HepG2 (cell line): ENCODE data around the gene OMD. TPM values are rescaled to one million over a fixed set of nuclear protein-coding genes. Genes with fewer than 3 reads are reported as not detected.

Source experiments
- ATAC-seq: fragments of 200-7000 bp; cut with Tn5 transposase; 3 replicates; pipeline ENCODE4 v1.9.1; 2020; ENCODE audit warnings: mild to moderate bottlenecking, moderate library complexity
- BruUV-seq: library from RNA; stranded (reverse); fragments of 400-500 nt; replicated peaks from 2 replicates; lab custom pipeline; 2021; lab: Mats Ljungman, UMichigan
- CTCF ChIA-PET: fragments of 300-600 bp; formaldehyde crosslinking; extraction: SDS; loops from one replicate; lab custom pipeline; 2021; ENCODE audit warnings: low total read pairs, inconsistent platforms, low intra/inter-chr PET ratio; lab: Yijun Ruan, JAX
- POLR2A ChIA-PET: fragments of 350-600 bp; sonication (Branson Sonifier 250); formaldehyde crosslinking; loops from one replicate; lab custom pipeline; 2020; ENCODE audit warnings: antibody characterized with exemption, inconsistent platforms; lab: Yijun Ruan, JAX
- DNase-seq: peaks from one replicate; pipeline ENCODE4 v3.0.0-alpha.2; 2015; ENCODE audit warnings: low spot score
- FAIRE-seq: peaks from 3 replicates; lab custom pipeline; 2011; peaks lifted over from hg19 to GRCh38; lab: Jason Lieb, UNC
- H2AFZ ChIP-seq: one replicate; pipeline ENCODE4 v1.6.1; 2011; ENCODE audit warnings: low read length, inconsistent platforms
- H3K27ac ChIP-seq: fragments of 300-600 bp; 3 replicates; pipeline ENCODE4 v1.8.0; 2011; ENCODE audit warnings: mixed run types, mild to moderate bottlenecking, mixed read lengths, low read length, inconsistent platforms; ENCODE audit not compliant: insufficient read depth; ENCODE audit errors: extremely low read length
- H3K27me3 ChIP-seq, 2 experiments: fragments of 200-600 bp in 1 of 2; 2 replicates in 1 of 2; 3 replicates in 1 of 2; pipeline versions ENCODE4 v1.6.0 to v1.8.0; 2011; ENCODE audit warnings: low read length in 2 of 2, mild to moderate bottlenecking in 2 of 2, moderate library complexity in 2 of 2, inconsistent platforms in 1 of 2; ENCODE audit not compliant: insufficient read depth in 2 of 2, control insufficient read depth in 1 of 2
- H3K36me3 ChIP-seq, 2 experiments: fragments of 200-600 bp in 1 of 2; replicated peaks in 1 of 2; 2 replicates in 1 of 2; 3 replicates in 1 of 2; pipeline versions ENCODE4 v1.5.1 to v1.8.0; 2011; ENCODE audit warnings: low read length in 2 of 2, inconsistent platforms in 1 of 2; ENCODE audit not compliant: insufficient read depth in 2 of 2, control insufficient read depth in 1 of 2
- H3K4me1 ChIP-seq: 2 replicates; pipeline ENCODE4 v1.5.1; 2012; ENCODE audit warnings: low read length, inconsistent platforms; ENCODE audit not compliant: insufficient read depth
- H3K4me2 ChIP-seq: 2 replicates; pipeline ENCODE4 v1.6.0; 2011; ENCODE audit warnings: low read depth, low read length, inconsistent platforms
- H3K4me3 ChIP-seq, 3 experiments: fragments of 200-600 bp in 1 of 3; sonication (generic), shearing (Covaris generic) in 1 of 3; replicated peaks in 1 of 3; 2 replicates each; pipeline ENCODE4 v1.5.1; 2011 to 2016; ENCODE audit warnings: low read length in 3 of 3, inconsistent platforms in 2 of 3, low read depth in 2 of 3, mild to moderate bottlenecking in 2 of 3, control low read depth in 1 of 3, mixed read lengths in 1 of 3; ENCODE audit not compliant: insufficient read depth in 1 of 3
- H3K79me2 ChIP-seq: one replicate; pipeline ENCODE4 v1.6.1; 2011; ENCODE audit warnings: low read length, inconsistent platforms; ENCODE audit not compliant: insufficient read depth
- H3K9ac ChIP-seq: 2 replicates; pipeline ENCODE4 v1.6.0; 2011; ENCODE audit warnings: mild to moderate bottlenecking, low read depth, low read length, inconsistent platforms; ENCODE audit not compliant: insufficient read depth
- H3K9me3 ChIP-seq: 2 replicates; pipeline ENCODE4 v1.5.1; 2012; ENCODE audit warnings: mild to moderate bottlenecking, low read length
- H4K20me1 ChIP-seq: 2 replicates; pipeline ENCODE4 v1.6.0; 2011; ENCODE audit warnings: inconsistent platforms, mild to moderate bottlenecking, low read length, moderate library complexity; ENCODE audit not compliant: insufficient read depth
- CENPT ChIP-seq: sonication (generic); formaldehyde crosslinking; IDR thresholded peaks from 2 replicates; pipeline ENCODE4 v1.8.0; 2022; ENCODE audit warnings: low read depth, mild to moderate bottlenecking, moderate library complexity, missing genetic modification reagents
- DNMT3B ChIP-seq: conservative IDR thresholded peaks from 2 replicates; pipeline ENCODE4 v1.6.1; 2016; ENCODE audit warnings: missing biosample characterization, control low read depth
- EZH2 ChIP-seq: conservative IDR thresholded peaks from 2 replicates; pipeline ENCODE4 v1.6.1; 2012; ENCODE audit warnings: mild to moderate bottlenecking, low read depth, low read length, moderate library complexity
- FOXO1 ChIP-seq: sonication (generic); formaldehyde crosslinking; IDR thresholded peaks from 2 replicates; pipeline ENCODE4 v1.4.0; 2020; ENCODE audit warnings: missing genetic modification reagents
- ISX ChIP-seq: sonication (generic); formaldehyde crosslinking; conservative IDR thresholded peaks from 2 replicates; pipeline ENCODE4 v1.5.0; 2020; ENCODE audit warnings: missing genetic modification reagents
- PHF20 ChIP-seq: sonication (generic); formaldehyde crosslinking; IDR thresholded peaks from 2 replicates; pipeline ENCODE4 v1.5.0; 2020; ENCODE audit warnings: mild to moderate bottlenecking, missing genetic modification reagents
- ZFP36L1 ChIP-seq: sonication (generic); formaldehyde crosslinking; IDR thresholded peaks from 2 replicates; pipeline ENCODE4 v1.8.0; 2022; ENCODE audit warnings: mild to moderate bottlenecking, missing genetic modification reagents, moderate library complexity
- ZFP37 ChIP-seq: sonication (generic); formaldehyde crosslinking; IDR thresholded peaks from 2 replicates; pipeline ENCODE4 v1.4.0; 2020; ENCODE audit warnings: missing genetic modification reagents, borderline replicate concordance
- ZNF230 ChIP-seq: sonication (generic); formaldehyde crosslinking; IDR thresholded peaks from 2 replicates; pipeline ENCODE4 v1.4.0; 2020; ENCODE audit warnings: mild to moderate bottlenecking, missing genetic modification reagents
- ZNF296 ChIP-seq: sonication (generic); formaldehyde crosslinking; conservative IDR thresholded peaks from 2 replicates; pipeline ENCODE4 v1.5.0; 2020; ENCODE audit warnings: mild to moderate bottlenecking, missing genetic modification reagents
- ZNF451 ChIP-seq: sonication (generic); formaldehyde crosslinking; IDR thresholded peaks from 2 replicates; pipeline ENCODE4 v1.5.0; 2020; ENCODE audit warnings: mild to moderate bottlenecking, missing genetic modification reagents
- WGBS: methylation state at CpG from one replicate; pipeline ENCODE4 v1.1.6; 2017; ENCODE audit warnings: low lambda C conversion rate; 5-methylcytosine and 5-hydroxymethylcytosine counted together
- in situ Hi-C: cut with HindIII; loops from 2 replicates; pipeline ENCODE4 v1.10.0; 2017; ENCODE audit warnings: low pct_unique_long_range_greater_than_20kb; ENCODE audit not compliant: extremely low pct_ligation_motif_present
- intact Hi-C: fragments of 100-400 bp; cut with micrococcal nuclease; formaldehyde crosslinking; loops from one replicate; pipeline ENCODE4 v1.10.0; 2022; ENCODE audit not compliant: unreplicated experiment
- polyA plus RNA-seq, 8 experiments: library from polyadenylated mRNA; depleted of rRNA in 3 of 8; stranded (reverse) in 7 of 8; unstranded in 1 of 8; fragments of >200 nt; fragmentation: Illumina TruSeq in 4 of 8; extraction: Trizol in 4 of 8; gene quantifications; 2 replicates each; pipeline versions ENCODE4 v1.2.1 to v1.2.3, GENCODE V29; 2011 to 2016; ENCODE audit warnings: low read depth in 4 of 8, missing spikeins in 1 of 8, mixed read lengths in 1 of 8; ENCODE audit not compliant: insufficient read depth in 1 of 8
- total RNA-seq, 5 experiments: library from RNA; depleted of rRNA; stranded (reverse); fragments of >200 nt; fragmentation: Illumina TruSeq; extraction: Trizol; gene quantifications; 2 replicates each; pipeline ENCODE4 v1.2.3, GENCODE V29; 2016; ENCODE audit warnings: low read depth in 1 of 5
- TF ChIP-seq, protein P1 (sequence below): sonication (generic); formaldehyde crosslinking; IDR thresholded peaks from 2 replicates; pipeline ENCODE4 v1.4.0; 2020; ENCODE audit warnings: missing genetic modification reagents
- TF ChIP-seq, protein P2 (sequence below): sonication (generic); formaldehyde crosslinking; IDR thresholded peaks from 2 replicates; pipeline ENCODE4 v1.4.0; 2020; ENCODE audit warnings: missing genetic modification reagents
- TF ChIP-seq, protein P3 (sequence below): sonication (generic); formaldehyde crosslinking; IDR thresholded peaks from 2 replicates; pipeline ENCODE4 v1.9.0; 2021; ENCODE audit warnings: missing genetic modification reagents, mild to moderate bottlenecking, borderline replicate concordance
- TF ChIP-seq, protein P4 (sequence below): sonication (generic); formaldehyde crosslinking; conservative IDR thresholded peaks from 2 replicates; pipeline ENCODE4 v1.4.0; 2020; ENCODE audit warnings: mild to moderate bottlenecking, missing genetic modification reagents, moderate library complexity

OMD gene
- total and polyA plus RNA-seq, 2 of the 13 experiments (the other 11 are each of a cell fraction or from before 2014, with no cell fraction given): not detected

DNA sequence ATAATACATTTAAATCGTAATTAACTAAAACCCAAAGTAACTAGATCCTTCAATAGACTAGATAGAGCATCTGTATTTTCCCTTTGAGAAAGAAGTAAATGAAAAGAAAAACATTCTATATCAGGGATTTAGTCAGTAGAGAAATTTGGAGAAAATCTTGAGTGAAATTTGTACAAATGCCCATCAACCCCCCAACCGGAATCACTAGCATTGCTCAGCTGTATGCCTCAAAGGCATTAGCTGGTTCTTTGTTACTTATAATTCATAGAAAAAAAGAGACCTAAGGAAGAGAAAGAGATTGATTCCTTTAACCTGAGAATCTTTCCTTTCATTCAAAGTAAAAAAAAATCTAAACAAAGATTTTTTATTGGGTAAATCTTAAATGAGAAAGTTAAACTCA is 659 bp downstream of the OMD start (continued):
- TF ChIP-seq, protein P1, sequence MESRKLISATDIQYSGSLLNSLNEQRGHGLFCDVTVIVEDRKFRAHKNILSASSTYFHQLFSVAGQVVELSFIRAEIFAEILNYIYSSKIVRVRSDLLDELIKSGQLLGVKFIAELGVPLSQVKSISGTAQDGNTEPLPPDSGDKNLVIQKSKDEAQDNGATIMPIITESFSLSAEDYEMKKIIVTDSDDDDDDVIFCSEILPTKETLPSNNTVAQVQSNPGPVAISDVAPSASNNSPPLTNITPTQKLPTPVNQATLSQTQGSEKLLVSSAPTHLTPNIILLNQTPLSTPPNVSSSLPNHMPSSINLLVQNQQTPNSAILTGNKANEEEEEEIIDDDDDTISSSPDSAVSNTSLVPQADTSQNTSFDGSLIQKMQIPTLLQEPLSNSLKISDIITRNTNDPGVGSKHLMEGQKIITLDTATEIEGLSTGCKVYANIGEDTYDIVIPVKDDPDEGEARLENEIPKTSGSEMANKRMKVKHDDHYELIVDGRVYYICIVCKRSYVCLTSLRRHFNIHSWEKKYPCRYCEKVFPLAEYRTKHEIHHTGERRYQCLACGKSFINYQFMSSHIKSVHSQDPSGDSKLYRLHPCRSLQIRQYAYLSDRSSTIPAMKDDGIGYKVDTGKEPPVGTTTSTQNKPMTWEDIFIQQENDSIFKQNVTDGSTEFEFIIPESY: no peak
- no peak for TF ChIP-seq PHF20 (CRISPR knock-in tag)
- TF ChIP-seq ZNF230 (CRISPR knock-in tag): no peak
- no peak for TF ChIP-seq ISX (CRISPR knock-in tag)

DNA sequence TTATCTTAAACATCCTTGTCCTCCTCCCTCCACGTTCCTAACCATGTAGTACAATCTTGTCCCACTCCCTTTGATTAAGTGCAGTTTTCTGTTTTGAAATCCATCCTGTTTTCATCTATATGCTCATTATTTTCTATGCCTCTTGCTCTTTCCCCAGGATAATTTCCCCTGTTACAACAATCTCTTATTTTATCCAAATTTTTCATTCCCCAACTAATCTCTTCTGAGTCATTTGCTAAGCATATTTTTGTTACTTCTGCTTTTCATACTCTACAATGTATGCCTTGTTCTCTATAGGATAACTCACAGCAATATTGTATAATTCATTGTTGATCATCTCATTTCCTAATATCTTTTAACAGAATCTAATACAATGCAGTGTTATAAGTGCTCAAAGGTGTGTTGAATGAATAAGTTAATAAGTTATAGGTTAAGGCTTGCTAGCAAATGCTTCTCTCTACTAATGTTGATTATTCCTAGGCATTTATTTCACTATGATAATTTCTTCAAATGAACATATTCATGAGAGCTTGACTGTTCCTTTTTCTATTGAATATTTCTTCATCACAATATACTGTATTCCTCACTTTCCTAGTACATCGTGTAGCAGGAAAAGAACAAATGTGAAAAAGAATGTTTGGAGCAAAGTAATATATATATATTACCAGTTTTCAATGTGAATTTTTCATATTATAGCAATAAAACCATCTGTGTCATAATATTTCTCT is 1.5 kb downstream of the OMD start:
- Histone ChIP-seq H3K4me3 (no peak overlapping the region), H2AFZ (no peak overlapping the region), H4K20me1 (no peaks in the 10 kb centered on the region), H3K27ac (no peak overlapping the region), H3K9me3 (no peaks in the 10 kb centered on the region), H3K36me3 (no peaks in the 10 kb centered on the region), H3K27me3 (no peaks in the 10 kb centered on the region), H3K4me2 (no peak overlapping the region), H3K4me1 (no peaks in the 10 kb centered on the region), H3K79me2 (no peaks in the 10 kb centered on the region), H3K9ac (no peak overlapping the region)
- ATAC-seq: no peak
- FAIRE-seq: no peak
- CTCF ChIA-PET: no interaction called here
- intact Hi-C loops (no loop called here), in situ Hi-C loops (no loop called here)
- POLR2A ChIA-PET: no interaction called here
- whole genome bisulfite sequencing: 95% methylated on average over 2 of the region's 2 CpGs
- no TSS peak for BruUV-seq
- no peak for DNase-seq
- no peak for TF ChIP-seq ZFP37
- no peak for TF ChIP-seq ZNF451 (CRISPR knock-in tag)
- TF ChIP-seq DNMT3B (CRISPR knock-in tag): no peak
- no peak for TF ChIP-seq EZH2
- no peak for TF ChIP-seq CENPT (CRISPR knock-in tag)
- TF ChIP-seq, protein P2, sequence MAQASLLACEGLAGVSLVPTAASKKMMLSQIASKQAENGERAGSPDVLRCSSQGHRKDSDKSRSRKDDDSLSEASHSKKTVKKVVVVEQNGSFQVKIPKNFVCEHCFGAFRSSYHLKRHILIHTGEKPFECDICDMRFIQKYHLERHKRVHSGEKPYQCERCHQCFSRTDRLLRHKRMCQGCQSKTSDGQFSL (CRISPR knock-in tag): no peak
- TF ChIP-seq, protein P3, sequence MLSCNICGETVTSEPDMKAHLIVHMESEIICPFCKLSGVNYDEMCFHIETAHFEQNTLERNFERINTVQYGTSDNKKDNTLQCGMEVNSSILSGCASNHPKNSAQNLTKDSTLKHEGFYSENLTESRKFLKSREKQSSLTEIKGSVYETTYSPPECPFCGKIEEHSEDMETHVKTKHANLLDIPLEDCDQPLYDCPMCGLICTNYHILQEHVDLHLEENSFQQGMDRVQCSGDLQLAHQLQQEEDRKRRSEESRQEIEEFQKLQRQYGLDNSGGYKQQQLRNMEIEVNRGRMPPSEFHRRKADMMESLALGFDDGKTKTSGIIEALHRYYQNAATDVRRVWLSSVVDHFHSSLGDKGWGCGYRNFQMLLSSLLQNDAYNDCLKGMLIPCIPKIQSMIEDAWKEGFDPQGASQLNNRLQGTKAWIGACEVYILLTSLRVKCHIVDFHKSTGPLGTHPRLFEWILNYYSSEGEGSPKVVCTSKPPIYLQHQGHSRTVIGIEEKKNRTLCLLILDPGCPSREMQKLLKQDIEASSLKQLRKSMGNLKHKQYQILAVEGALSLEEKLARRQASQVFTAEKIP (CRISPR knock-in tag): no peak
- TF ChIP-seq, protein P4, sequence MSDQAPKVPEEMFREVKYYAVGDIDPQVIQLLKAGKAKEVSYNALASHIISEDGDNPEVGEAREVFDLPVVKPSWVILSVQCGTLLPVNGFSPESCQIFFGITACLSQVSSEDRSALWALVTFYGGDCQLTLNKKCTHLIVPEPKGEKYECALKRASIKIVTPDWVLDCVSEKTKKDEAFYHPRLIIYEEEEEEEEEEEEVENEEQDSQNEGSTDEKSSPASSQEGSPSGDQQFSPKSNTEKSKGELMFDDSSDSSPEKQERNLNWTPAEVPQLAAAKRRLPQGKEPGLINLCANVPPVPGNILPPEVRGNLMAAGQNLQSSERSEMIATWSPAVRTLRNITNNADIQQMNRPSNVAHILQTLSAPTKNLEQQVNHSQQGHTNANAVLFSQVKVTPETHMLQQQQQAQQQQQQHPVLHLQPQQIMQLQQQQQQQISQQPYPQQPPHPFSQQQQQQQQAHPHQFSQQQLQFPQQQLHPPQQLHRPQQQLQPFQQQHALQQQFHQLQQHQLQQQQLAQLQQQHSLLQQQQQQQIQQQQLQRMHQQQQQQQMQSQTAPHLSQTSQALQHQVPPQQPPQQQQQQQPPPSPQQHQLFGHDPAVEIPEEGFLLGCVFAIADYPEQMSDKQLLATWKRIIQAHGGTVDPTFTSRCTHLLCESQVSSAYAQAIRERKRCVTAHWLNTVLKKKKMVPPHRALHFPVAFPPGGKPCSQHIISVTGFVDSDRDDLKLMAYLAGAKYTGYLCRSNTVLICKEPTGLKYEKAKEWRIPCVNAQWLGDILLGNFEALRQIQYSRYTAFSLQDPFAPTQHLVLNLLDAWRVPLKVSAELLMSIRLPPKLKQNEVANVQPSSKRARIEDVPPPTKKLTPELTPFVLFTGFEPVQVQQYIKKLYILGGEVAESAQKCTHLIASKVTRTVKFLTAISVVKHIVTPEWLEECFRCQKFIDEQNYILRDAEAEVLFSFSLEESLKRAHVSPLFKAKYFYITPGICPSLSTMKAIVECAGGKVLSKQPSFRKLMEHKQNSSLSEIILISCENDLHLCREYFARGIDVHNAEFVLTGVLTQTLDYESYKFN: no peak
- no peak for TF ChIP-seq ZFP36L1 (CRISPR knock-in tag)
- TF ChIP-seq FOXO1 (CRISPR knock-in tag): no peak
- no peak for TF ChIP-seq ZNF296 (CRISPR knock-in tag)
